ENCODE measurements around the gene CARNS1. TPM values are rescaled to one million over a fixed set of nuclear protein-coding genes. Genes with fewer than 3 reads are reported as not detected.

CARNS1 gene
- total and polyA plus RNA-seq, 3 donors from 2014 or later = 0.74 to 1.6 (median 1.3) TPM

- Histone ChIP-seq H3K36me3 (ENCODE audit: low read depth, missing control alignments) (no peaks in the 10 kb centered on the region), H3K27me3 (no peaks in the 10 kb centered on the region), H3K27ac (no peak overlapping the region), H3K4me1 (peaks cover 9% of the 10 kb centered on the region), H3K9me3 (no peaks in the 10 kb centered on the region), H3K4me3 (no peak overlapping the region)
- WGBS, 2 donors = 62 to 72% methylated on average over 8 of the region's 8 CpGs
- intact Hi-C loops (cut with DNase I; ENCODE audit: low total_unique reads) = no loop called here
- TF ChIP-seq POLR2A (IDR thresholded peaks at IDR 0.05) (no peak), CTCF (IDR thresholded peaks at IDR 0.05) (no peak)
- no peak for DNase-seq
Observed at GRCh38 chr11:67470337-67471002, 55.0 kb downstream of the CARNS1 start.

GRCh38 chr11:67472882-67473281 is 57.4 kb downstream of the CARNS1 start:
- intact Hi-C loops (cut with DNase I; ENCODE audit: low total_unique reads) = no loop called here
- Histone ChIP-seq H3K36me3 (ENCODE audit: low read depth, missing control alignments) (no peaks in the 10 kb centered on the region), H3K9me3 (no peaks in the 10 kb centered on the region), H3K27ac (no peak overlapping the region), H3K4me1 (peaks cover 5% of the 10 kb centered on the region), H3K4me3 (no peak overlapping the region), H3K27me3 (no peaks in the 10 kb centered on the region)
- DNase-seq = no peak
- WGBS, 2 donors = 73 to 75% methylated on average over 7 of the region's 7 CpGs
- no peak for TF ChIP-seq CTCF (IDR thresholded peaks at IDR 0.05)
- no peak for TF ChIP-seq POLR2A (IDR thresholded peaks at IDR 0.05)

Small RNAs within 50 kb of the gene (small RNA-seq; reads per million reads assigned to genes)
- 0 reads per million in 2 donors for gene RNU6-1238P

Other genes starting within 250 kb of the CARNS1 start
- gene GRK2, start 149.2 kb upstream of the CARNS1 start, total RNA-seq = 10 to 100 TPM; 64.3 to 87.6 TPM
- gene GRK2, start 149.2 kb upstream of the CARNS1 start, polyA plus RNA-seq (ENCODE audit: insufficient read depth, low read depth, low replicate concordance) = 45.6 TPM
- 10 to 100 TPM; 66.2 to 73.3 TPM for gene ANKRD13D, start 126.4 kb upstream of the CARNS1 start, total RNA-seq
- gene ANKRD13D, start 126.4 kb upstream of the CARNS1 start, polyA plus RNA-seq (ENCODE audit: insufficient read depth, low read depth, low replicate concordance) = 32.8 TPM
- gene SSH3, start 112.1 kb upstream of the CARNS1 start, total RNA-seq = 1 to 10 TPM; 6.9 to 9.8 TPM
- gene SSH3, start 112.1 kb upstream of the CARNS1 start, polyA plus RNA-seq (ENCODE audit: insufficient read depth, low read depth, low replicate concordance) = 8.6 TPM
- gene POLD4, start 62.1 kb upstream of the CARNS1 start, total RNA-seq = 10 to 100 TPM; 53.8 to 59.1 TPM
- 54.6 TPM for gene POLD4, start 62.1 kb upstream of the CARNS1 start, polyA plus RNA-seq (ENCODE audit: insufficient read depth, low read depth, low replicate concordance)
- gene CLCF1, start 42.1 kb upstream of the CARNS1 start, total RNA-seq = 1 to 10 TPM; 3.7 to 6.8 TPM
- 2.7 TPM for gene CLCF1, start 42.1 kb upstream of the CARNS1 start, polyA plus RNA-seq (ENCODE audit: insufficient read depth, low read depth, low replicate concordance)
- 10 to 100 TPM; 35.8 to 46.2 TPM for gene RAD9A, start 23.7 kb upstream of the CARNS1 start, total RNA-seq
- 25.7 TPM for gene RAD9A, start 23.7 kb upstream of the CARNS1 start, polyA plus RNA-seq (ENCODE audit: insufficient read depth, low read depth, low replicate concordance)
- 100 to 1,000 TPM; 100 to 129 TPM for gene PPP1CA, start 13.8 kb upstream of the CARNS1 start, total RNA-seq
- gene PPP1CA, start 13.8 kb upstream of the CARNS1 start, polyA plus RNA-seq (ENCODE audit: insufficient read depth, low read depth, low replicate concordance) = 79.7 TPM
- 1 to 10 TPM; 1.8 to 3.8 TPM for gene TBC1D10C, start 11.6 kb upstream of the CARNS1 start, total RNA-seq
- 3.3 TPM for gene TBC1D10C, start 11.6 kb upstream of the CARNS1 start, polyA plus RNA-seq (ENCODE audit: insufficient read depth, low read depth, low replicate concordance)
- gene RPS6KB2, start 12.8 kb downstream of the CARNS1 start, total RNA-seq = 10 to 100 TPM; 46.5 to 47.4 TPM
- 30.1 TPM for gene RPS6KB2, start 12.8 kb downstream of the CARNS1 start, polyA plus RNA-seq (ENCODE audit: insufficient read depth, low read depth, low replicate concordance)
- 1 to 10 TPM; 3.1 to 5.2 TPM for gene PTPRCAP, start 22.0 kb downstream of the CARNS1 start, total RNA-seq
- 5.6 TPM for gene PTPRCAP, start 22.0 kb downstream of the CARNS1 start, polyA plus RNA-seq (ENCODE audit: insufficient read depth, low read depth, low replicate concordance)
- 10 to 100 TPM; 34.6 to 48.6 TPM for gene CORO1B, start 27.8 kb downstream of the CARNS1 start, total RNA-seq
- 34.3 TPM for gene CORO1B, start 27.8 kb downstream of the CARNS1 start, polyA plus RNA-seq (ENCODE audit: insufficient read depth, low read depth, low replicate concordance)
- gene GPR152, start 37.1 kb downstream of the CARNS1 start, total RNA-seq = not detected
- gene GPR152, start 37.1 kb downstream of the CARNS1 start, polyA plus RNA-seq (ENCODE audit: insufficient read depth, low read depth, low replicate concordance) = not detected
- gene CABP4, start 39.7 kb downstream of the CARNS1 start, total RNA-seq = 1 to 10 TPM in 1 of 2 donors, under 1 TPM in 1; 0.87 to 1.2 TPM
- gene CABP4, start 39.7 kb downstream of the CARNS1 start, polyA plus RNA-seq (ENCODE audit: insufficient read depth, low read depth, low replicate concordance) = 0.98 TPM
- gene TMEM134, start 53.6 kb downstream of the CARNS1 start, total RNA-seq = 100 to 1,000 TPM; 126 to 149 TPM
- gene TMEM134, start 53.6 kb downstream of the CARNS1 start, polyA plus RNA-seq (ENCODE audit: insufficient read depth, low read depth, low replicate concordance) = 97.5 TPM
- gene AIP, start 67.3 kb downstream of the CARNS1 start, total RNA-seq = 10 to 100 TPM; 34.6 to 61.7 TPM
- 60.7 TPM for gene AIP, start 67.3 kb downstream of the CARNS1 start, polyA plus RNA-seq (ENCODE audit: insufficient read depth, low read depth, low replicate concordance)
- 10 to 100 TPM; 15.5 to 23.5 TPM for gene PITPNM1, start 89.7 kb downstream of the CARNS1 start, total RNA-seq
- gene PITPNM1, start 89.7 kb downstream of the CARNS1 start, polyA plus RNA-seq (ENCODE audit: insufficient read depth, low read depth, low replicate concordance) = 19.6 TPM
- 10 to 100 TPM; 26.4 to 38.0 TPM for gene CDK2AP2, start 92.5 kb downstream of the CARNS1 start, total RNA-seq
- gene CDK2AP2, start 92.5 kb downstream of the CARNS1 start, polyA plus RNA-seq (ENCODE audit: insufficient read depth, low read depth, low replicate concordance) = 20.9 TPM
- not detected for gene CABP2, start 107.8 kb downstream of the CARNS1 start, total RNA-seq
- not detected for gene CABP2, start 107.8 kb downstream of the CARNS1 start, polyA plus RNA-seq (ENCODE audit: insufficient read depth, low read depth, low replicate concordance)
- 100 to 1,000 TPM; 117 to 201 TPM for gene GSTP1, start 168.1 kb downstream of the CARNS1 start, total RNA-seq
- 211 TPM for gene GSTP1, start 168.1 kb downstream of the CARNS1 start, polyA plus RNA-seq (ENCODE audit: insufficient read depth, low read depth, low replicate concordance)
- 100 to 1,000 TPM; 312 to 369 TPM for gene NDUFV1, start 191.3 kb downstream of the CARNS1 start, total RNA-seq
- gene NDUFV1, start 191.3 kb downstream of the CARNS1 start, polyA plus RNA-seq (ENCODE audit: insufficient read depth, low read depth, low replicate concordance) = 187 TPM
- 1 to 10 TPM; 6.2 to 7.0 TPM for gene NUDT8, start 214.3 kb downstream of the CARNS1 start, total RNA-seq
- gene NUDT8, start 214.3 kb downstream of the CARNS1 start, polyA plus RNA-seq (ENCODE audit: insufficient read depth, low read depth, low replicate concordance) = 4.0 TPM
- gene TBX10, start 224.1 kb downstream of the CARNS1 start, total RNA-seq = under 1 TPM in 1 of 2 donors, not detected in 1; 0.50 TPM
- gene TBX10, start 224.1 kb downstream of the CARNS1 start, polyA plus RNA-seq (ENCODE audit: insufficient read depth, low read depth, low replicate concordance) = not detected
- gene ACY3, start 235.1 kb downstream of the CARNS1 start, total RNA-seq = under 1 TPM in 1 of 2 donors, not detected in 1; 0.50 TPM
- gene ACY3, start 235.1 kb downstream of the CARNS1 start, polyA plus RNA-seq (ENCODE audit: insufficient read depth, low read depth, low replicate concordance) = 0.66 TPM

Measured in testis (tissue), 3 donors.